Stimulated activated CD4-positive, alpha-beta T cell treated with anti-CD3 and anti-CD28 coated beads, TNF-alpha, amount 100 ng/mL, for 4 hours (primary cell): Measurements from ENCODE around the gene CFAP97D1.

Source experiments
- DNase-seq, 3 experiments: peaks; one replicate each; pipeline ENCODE4 v3.0.0-alpha.2; 2020; ENCODE audit warnings: low read depth in 3 of 3

CFAP97D1 gene

DNA sequence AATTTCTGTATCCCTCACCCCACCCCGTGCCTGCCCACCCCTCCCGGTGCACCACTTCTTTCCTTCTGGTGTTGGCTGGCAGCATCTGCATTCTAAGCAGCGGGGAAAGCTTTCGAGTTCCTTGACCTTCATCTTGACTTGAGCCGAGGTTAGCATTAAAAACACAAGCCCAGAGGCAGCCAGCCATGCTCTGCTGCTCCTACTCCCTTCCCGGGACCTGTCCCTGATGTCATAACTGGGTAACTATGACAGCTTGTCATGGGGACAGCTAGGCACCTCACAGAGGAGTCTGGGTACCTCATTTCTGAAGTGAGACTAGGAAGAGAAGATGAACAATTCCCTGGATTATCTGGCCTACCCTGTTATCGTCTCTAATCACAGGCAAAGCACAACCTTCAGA is at the start of gene CFAP97D1:
Gene CFAP97D1 (plus strand): TSS at position 301 of the 400 bp plus-strand sequence. CDS start 28 bp downstream, at position 329.
- no peak for DNase-seq

DNA sequence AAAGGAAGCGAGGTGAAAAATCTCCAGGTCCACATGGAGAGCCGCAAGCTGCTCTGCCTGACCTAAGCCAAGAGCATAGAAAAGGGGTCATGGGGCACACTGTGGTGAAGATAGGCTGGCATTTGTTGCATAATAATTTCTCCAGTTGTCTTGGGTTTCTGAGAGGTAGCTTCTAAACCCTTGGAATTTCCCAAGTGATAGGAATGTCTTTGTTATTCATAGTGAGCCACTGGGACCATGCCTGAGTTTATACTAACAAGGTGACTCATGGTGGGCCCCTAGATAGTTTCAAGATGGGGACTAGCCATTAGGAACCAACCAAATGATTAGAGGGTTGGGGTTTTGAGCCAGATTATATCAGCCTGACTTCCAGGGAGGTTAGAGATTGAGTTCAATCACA is 47.3 kb upstream of the CFAP97D1 start:
- DNase-seq, result no peak

DNA sequence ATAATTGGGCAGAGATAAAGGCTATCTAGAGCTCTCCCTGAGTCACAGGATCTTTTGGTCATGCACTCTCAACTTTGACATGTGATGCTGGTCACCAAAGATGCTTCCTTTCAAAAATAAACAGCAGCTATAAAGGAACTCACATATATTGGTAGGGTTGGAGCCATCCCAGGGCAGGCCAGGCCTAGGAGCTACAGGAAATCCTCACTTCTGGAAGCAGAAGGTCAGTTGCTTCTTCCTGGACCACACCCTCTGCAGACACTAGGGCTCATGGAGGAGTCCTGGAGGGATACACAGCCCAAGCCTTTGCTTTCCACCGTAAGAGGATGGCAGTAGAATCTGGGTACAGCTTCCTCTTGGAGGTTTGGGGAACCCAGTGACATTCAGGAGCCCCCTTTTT is 46.3 kb upstream of the CFAP97D1 start:
- no peak for DNase-seq

DNA sequence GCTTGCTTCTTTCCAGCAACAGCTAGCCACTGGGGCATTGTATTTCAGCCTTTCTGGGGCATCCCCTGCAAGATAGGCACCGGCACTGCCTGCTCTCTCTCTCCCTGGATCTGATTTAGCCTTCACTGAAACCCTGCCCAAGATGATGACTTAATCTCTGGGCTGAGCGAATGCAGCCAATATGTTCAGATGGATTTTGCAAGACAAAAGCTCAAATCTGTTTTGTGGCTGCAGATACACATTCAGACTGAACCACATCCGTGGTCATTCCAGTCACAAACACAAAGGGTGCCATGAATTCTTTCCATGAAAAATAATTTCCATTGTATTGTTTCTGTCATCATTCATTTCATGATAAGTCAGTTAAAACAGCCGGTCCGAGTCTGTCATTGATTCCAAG is 45.9 kb upstream of the CFAP97D1 start:
- DNase-seq, result no peak

DNA sequence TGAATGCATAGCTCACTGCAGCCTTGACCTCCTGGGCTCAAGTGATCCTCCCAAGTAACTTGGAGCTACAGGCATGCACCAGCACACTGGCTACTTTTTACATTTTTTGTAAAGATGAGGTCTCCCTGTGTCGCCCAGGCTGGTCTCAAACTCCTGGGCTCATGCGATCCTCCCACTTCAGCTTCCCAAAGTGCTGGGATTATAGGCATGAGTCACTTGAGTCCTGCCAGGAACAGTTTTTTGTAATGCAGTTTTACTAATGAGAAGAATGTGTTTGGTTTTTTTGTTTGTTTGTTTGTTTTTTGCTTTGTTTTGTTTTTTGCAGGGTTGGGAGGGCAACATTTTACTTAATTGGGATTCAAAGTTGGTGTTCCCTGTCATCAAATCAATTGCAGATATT is 43.8 kb upstream of the CFAP97D1 start:
- DNase-seq, result no peak

- no peak for DNase-seq
These were observed 42.5 kb upstream of the CFAP97D1 start for GRCh38 chr17:43737722-43738121.

- DNase-seq, result no peak
These were observed 39.7 kb upstream of the CFAP97D1 start for GRCh38 chr17:43740541-43740940.

- DNase-seq, result no peak
These were observed 38.6 kb upstream of the CFAP97D1 start for GRCh38 chr17:43741636-43742035.

DNA sequence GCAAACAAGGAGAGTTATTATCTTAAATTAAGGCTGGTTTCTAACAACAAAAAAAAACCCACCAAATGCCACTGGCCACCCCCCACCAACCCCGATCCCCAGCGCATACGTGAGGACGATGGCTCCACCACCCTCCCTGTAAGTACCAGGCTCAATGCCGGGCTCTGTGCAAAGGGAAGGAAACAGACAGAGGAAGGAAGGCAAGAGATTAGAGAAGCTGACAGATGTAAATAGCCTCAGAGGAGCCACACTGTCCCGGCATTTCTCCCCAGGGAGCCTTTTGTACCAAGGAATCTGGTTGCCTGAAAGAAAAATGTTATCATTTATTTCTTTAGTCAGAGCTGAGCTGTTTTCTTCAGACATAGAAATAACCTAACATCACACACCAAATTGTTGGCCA is 34.7 kb upstream of the CFAP97D1 start:
- no peak for DNase-seq

GRCh38 chr17:43750153-43750552 is 30.1 kb upstream of the CFAP97D1 start:
- no peak for DNase-seq

DNA sequence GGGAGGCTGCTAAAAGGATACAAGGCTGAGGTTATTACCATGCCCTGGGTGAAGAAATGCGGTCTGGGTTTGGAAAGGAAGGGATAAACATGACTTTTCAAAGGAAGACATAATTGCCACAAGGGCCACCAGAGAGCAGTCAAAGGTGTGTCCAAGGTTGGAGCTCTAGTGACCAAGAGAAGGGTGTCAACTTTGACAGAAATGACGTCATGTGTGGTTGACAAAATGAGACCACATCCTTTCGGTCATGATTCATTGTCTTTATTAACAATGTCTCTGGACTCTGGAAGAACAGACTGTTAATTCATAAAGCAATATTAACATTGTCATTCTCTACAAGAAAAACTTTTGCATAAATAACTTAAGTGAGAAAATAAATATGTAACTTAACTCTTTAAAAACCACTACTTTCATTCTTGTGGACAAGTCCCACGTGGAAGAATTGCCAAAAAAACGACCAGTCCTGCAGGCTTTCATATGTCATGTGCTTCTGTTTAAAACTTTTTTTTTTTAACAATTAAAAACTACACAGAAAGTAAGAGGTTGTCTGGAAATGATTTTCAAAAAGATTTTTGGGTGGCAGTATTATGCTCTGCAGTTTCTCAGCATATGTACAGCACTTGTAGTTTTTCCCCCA is 26.6 kb upstream of the CFAP97D1 start:
- DNase-seq, result no peak

GRCh38 chr17:43754947-43755346 is 25.3 kb upstream of the CFAP97D1 start:
- no peak for DNase-seq

DNA sequence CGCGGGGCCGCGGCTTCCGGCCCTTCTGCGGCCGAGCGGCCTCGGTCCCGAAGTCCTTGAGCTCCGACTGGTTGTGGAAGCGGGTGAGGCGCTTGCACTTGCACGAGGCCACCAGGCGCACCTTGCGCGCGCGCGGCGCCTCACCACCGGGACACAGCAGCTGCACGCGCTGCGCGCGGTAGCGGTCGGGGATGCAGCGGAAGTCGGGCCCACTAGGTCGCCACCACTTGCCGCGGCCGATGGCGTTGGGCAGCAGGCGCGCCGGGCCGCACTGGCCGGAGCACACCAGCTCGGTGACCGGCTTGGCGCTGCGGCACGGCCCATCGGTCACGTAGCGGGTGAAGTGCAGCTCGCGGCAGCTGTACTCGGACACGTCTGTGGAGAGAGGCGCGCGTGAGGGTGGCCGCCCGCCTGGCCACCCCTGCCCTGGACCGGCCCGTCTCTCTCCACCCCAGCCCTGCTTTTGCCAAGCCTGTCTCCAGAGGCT is 24.8 kb upstream of the CFAP97D1 start:
- DNase-seq, result no peak

GRCh38 chr17:43756201-43756600 is 24.0 kb upstream of the CFAP97D1 start:
- no peak for DNase-seq

- DNase-seq, result no peak
These were observed 23.0 kb upstream of the CFAP97D1 start for GRCh38 chr17:43757171-43757660.

- no peak for DNase-seq
These were observed 22.1 kb upstream of the CFAP97D1 start for GRCh38 chr17:43758086-43758485.

DNA sequence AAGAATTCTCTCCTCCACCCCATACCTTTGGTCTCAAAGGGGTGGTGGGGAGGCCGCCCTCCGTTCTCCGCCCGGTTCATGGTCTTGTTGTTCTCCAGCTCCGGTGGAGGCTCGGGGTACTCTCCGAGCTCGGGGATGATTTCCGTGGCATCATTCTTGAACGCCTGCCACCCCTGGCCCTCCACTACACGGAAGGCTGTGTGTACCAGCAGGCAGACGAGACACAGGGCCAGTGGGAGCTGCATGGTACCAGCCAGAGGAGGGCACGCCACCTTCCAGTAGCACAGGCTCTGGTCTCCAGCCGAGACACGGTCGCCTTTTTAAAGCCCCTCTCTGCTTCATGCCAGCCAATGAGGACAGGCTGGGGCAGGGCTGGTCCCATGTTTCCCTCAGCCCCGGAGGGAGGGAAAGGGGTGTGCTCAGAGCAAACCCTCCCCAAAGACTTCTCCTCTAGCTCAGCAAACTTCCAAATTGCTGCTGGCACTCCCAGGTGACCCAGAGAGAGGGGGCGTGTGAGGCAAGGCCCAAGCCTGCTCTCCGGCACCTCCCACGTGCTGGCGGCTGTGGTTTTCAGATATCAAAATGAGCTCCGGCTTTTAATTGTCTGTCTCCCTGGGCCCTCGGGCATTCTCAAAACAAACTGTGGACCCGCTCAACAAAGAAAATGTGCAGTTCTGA is 21.6 kb upstream of the CFAP97D1 start, which contains the start of gene SOST:
Gene SOST (minus strand): TSS at position 295 of the 678 bp plus-strand sequence. CDS start 50 bp downstream, at position 245.
- DNase-seq, result no peak

GRCh38 chr17:43759836-43760235 is 20.4 kb upstream of the CFAP97D1 start:
- DNase-seq, result no peak

DNA sequence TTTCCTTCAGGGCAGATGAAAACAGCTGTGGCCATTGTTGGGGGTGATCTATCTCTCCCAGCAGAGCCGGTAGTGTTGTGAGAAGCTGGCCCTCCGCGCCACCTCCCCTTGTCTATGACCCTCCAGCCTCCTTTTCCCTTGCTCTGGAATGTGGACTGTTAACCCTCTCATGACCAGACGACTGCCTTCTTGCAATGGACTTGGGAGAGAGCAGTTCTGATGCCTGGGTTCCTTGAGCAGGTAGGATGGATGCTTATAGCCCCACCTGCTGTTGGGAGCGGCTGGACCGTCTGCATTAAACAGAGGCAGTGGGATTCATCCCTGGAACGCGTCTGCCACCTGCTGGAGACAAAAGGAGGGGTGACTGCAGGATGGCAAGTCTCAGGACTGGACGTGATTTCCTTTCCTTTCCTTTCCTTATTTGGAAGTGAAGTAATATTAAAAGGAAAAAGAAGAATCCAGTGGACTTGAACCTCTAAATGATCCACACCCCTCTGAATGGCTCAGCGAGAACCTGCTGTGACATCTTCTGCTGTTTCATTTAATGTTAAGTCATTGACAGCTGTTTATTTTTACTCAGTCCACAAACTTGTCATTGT is 19.9 kb upstream of the CFAP97D1 start:
- peak; percentile 72 to 83 (median 80) for DNase-seq

DNA sequence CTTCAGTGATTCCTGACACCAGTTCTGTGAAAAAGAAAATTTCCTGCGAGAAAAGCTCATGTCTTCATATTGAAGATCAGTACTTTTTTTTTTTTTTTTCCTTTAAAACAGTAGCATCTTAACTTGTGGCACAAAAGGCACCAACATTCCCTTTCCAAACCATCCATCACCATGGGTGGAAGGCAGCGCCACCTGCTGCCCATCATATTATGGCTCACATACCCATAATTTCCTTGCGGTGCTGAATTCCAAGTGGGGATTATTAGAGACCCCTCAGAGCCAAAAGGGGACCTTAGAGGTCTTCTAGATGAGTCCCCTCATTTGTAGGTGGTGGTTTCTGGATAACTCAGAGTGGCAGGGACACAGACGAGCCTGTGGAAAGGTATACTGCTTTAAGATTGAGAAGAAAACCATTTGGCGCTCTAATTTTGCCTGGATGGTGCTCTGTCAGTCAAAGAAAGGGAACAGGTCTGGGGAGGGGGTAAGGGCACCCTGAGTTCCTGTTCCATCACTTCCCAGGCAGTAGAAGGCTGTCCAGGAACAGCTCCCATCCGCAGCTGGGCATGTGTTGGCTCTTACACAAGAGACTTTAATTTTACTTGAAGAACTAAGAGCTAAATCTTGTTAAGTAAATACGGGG is 13.7 kb upstream of the CFAP97D1 start:
- peak in 2 of 3 experiments; percentile 17 to 26 for DNase-seq

GRCh38 chr17:43767053-43767712 is 13.1 kb upstream of the CFAP97D1 start:
- DNase-seq, result no peak

DNA sequence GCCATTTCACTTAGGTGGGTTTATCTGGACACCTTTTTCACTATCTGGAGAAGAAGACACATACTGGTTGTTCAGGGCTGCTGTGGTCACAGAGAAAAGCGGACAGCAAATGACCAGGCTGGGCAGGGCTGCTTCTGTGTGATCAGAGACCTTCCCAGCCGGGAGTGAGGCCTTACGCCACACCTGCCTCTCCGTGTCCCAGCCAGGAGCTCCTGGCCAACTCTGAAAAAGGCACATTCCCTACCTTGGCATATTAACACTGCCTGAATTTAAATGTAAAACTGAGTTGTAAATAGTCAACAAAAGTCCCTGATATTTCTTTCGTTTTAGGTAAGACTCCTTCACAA is 12.5 kb upstream of the CFAP97D1 start:
- DNase-seq, result no peak
